ENCODE data around the gene TPI1.
"Not testable (repeated sequence)": the region's sequence is repeated elsewhere in the genome, so short reads cannot be mapped to it uniquely, and the experiment has no call there.

TPI1 gene

DNA sequence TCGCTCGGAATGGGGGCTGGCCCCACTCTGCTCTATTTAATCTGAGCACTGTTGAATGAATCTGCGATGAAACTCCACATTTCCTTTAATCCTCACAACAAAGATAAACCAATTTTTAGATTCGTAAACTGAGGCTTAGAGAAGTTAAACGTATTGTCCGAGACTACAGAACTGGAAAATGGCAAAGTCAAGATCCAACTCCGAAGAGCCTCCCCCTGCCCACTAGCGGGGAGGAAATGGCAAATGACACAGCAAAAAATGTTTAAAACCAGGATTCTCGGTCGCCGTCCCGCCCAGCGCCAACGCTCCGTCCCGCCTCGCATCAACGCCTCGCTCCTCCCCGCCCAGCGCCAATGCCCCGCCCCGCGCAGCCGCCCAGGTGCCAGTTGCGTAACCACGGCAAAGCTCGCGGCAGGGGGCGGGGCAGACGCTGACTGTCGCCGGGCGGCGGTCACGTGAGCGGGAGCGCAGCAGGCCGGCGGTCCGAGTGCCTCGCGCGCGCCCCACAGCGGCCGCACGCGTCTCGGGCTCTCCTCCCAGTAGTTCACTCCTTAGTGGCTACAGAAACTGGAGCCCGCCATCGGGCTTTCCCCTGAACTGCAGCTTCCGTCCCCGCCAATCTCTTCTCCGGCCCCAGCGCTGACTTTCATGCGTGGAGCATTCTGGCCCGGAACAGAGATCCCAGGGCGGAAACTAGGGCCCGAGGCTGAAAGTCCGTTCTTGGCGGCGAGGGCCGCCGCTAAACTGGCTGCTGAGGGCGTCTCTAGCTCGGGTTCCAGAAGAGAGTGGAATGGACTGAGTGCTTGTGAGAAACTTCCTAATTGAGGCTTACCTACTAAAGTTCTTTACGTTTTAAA, 23.7 kb downstream of the TPI1 start:
- DNase-seq (ENCODE audit: low read depth, low spot score) = peak; percentile 96

DNA sequence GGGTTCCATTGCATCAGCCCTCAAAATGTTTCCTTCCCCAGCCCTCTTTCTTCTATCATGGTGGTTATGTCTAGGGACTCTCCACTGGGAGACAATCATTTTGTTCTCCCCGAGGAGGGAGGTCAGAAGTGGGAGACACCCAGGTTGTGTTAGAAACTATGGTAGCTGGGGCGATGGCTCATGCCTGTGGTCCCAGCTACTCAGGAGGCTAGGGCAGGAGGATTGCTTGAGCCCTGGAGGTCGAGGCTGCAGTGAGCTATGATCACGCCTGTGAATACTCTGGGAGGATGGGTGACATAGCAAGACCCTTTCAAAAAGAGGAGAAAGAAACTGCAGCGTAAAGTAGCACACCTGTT, 24.3 kb downstream of the TPI1 start:
- DNase-seq (ENCODE audit: low read depth, low spot score) = no peak

DNA sequence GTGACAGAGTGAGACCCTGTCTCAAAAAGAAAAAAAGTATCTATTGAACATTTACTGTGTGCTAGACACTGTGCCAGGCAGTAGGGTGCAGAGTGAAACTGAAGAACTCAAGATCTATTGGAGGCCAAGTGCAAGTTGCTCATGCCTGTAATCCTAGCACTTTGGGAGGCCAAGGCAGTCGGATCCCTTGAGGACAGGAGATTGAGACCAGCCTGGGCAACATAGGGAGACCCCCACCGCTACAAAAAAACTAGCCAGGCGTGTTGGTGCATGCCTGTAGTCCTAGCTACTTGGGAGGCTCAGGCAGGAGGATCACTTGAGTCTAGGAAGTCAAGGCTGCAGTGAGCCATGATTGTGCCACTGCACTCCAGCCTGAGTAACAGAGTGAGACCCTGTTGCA, 25.4 kb downstream of the TPI1 start:
- not testable (repeated sequence) for DNase-seq (ENCODE audit: low read depth, low spot score)

DNA sequence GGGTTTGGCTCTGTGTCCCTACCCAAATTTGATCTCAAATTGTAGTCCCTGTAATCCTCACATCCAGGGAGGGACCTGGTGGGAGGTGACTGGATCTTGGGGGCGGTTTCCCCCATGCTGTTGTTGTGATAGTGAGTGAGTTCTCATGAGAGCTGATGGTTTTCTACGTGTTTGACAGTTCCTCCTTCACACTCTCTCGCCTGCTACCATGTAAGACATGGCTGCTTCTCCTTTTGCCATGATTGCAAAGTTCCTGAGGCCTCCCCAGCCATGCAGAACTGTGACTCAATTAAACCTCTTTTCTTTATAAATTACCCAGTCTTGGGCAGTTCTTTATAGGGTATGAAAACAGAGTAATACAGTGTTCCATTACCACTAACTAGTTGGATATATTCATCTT, 27.0 kb downstream of the TPI1 start:
- DNase-seq (ENCODE audit: low read depth, low spot score) = no peak

DNA sequence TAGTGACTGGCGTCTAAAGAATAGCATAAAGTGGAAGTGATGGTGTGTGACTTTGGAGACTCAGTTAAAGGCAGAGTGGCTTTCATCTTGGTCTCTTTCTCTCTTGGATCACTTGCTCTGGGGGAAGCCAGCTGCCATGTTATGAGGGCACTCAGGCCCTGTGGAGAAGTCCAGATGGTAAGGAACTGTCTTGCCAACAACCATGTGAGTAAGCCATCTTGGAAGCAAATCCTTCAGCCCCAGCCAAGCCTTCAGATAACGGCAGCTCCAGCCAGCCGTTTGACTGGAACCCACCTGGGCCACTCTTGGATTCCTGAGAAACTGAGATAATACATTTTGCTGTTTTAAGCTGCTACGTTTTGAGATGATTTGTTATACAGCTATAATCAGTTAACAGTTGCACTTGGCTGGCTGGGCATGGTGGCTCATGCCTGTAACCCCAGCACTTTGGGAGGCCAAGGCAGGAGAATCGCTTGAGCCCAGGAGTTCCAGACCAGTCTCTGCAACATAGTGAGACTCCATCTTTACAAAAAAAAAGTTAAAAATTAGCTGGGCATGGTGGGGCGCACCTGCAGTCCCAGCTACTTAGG, 29.6 kb downstream of the TPI1 start:
- DNase-seq (ENCODE audit: low read depth, low spot score) = no peak

DNA sequence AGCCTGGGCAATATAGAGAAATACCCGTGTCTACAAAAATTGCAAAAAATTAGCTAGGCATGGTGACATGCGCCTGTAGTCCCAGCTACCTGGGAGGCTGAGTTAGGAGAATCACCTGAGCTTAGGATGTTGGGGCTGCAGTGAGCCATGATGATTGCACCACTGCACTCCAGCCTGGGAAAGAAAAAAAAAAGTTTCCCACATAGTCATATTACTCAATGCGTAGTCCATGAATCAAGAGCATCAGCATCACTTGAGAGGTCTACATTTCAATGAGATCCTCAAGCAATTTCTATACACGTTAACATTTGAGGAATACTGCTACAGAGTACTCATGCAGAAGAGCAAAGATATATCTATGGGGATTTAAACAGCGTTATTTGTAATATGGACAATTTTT, 32.1 kb downstream of the TPI1 start:
- no peak for DNase-seq (ENCODE audit: low read depth, low spot score)

DNA sequence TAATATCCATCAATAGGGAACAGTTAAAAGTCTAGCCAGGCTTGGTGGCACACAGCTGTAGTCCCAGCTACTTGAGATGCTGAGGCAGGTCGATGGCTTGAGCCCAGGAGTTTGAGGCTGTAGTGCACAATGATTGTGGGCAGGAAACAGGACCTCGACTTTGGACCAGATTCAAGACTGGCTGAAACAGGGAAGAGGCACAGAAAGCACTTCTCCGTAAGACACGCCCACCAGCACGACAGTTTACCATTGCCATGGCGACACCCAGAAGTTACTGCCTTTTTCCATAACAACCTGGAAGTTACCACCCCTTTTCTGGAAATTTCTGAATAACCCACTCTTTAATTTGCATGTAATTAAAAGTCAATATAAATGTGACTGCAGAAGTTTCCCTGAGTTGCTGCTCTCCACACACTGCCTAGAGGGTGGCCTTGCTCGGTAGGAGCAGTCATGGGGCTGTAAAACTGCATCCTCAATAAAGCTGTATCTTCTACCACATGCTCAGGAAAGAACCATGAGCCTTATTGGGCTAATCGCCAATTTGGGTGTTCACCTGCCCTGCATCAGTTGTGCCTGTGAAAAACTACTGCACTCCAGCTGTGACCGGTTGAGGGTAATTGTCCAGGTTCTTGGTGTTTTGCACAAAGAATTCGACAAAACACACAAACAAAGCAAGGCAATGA, 32.6 kb downstream of the TPI1 start:
- no peak for DNase-seq (ENCODE audit: low read depth, low spot score)

DNA sequence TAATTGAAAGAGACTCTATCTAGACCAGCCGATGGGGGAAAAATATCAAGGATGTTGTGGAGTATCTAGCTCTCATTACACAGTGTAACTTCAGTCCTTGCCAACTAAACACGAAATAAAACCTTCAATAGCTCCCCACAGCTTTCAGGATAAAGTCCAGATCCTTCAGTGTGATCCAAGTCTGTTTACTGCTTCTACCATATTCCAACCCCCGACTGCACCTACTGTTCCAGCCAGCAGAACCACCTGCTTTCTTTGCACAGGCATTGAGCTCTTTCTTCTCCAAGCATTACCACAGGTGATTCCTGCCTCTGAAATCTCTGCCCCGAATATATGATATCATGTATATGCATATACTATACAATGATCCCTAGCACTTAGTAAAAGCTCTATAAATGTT, 35.1 kb downstream of the TPI1 start:
- no peak for DNase-seq (ENCODE audit: low read depth, low spot score)

DNA sequence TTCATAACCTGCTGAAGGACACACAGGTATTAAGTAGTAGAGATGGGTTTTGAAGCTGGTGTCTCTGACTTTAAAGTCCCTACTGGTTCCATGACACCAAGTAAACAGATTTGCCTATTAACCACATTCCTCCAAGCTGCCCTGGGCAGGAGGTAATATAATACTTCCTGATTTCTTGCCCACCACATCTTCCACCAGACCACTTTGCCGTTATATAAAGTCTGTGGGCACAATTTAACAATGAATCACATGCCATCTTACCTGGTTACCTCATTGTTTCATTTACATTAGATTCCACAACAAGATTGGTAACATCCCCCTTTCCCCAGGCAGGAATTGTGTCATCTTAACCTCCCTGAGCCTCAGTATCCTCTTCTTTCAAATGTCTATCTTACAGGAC, 36.4 kb downstream of the TPI1 start:
- DNase-seq (ENCODE audit: low read depth, low spot score) = no peak

DNA sequence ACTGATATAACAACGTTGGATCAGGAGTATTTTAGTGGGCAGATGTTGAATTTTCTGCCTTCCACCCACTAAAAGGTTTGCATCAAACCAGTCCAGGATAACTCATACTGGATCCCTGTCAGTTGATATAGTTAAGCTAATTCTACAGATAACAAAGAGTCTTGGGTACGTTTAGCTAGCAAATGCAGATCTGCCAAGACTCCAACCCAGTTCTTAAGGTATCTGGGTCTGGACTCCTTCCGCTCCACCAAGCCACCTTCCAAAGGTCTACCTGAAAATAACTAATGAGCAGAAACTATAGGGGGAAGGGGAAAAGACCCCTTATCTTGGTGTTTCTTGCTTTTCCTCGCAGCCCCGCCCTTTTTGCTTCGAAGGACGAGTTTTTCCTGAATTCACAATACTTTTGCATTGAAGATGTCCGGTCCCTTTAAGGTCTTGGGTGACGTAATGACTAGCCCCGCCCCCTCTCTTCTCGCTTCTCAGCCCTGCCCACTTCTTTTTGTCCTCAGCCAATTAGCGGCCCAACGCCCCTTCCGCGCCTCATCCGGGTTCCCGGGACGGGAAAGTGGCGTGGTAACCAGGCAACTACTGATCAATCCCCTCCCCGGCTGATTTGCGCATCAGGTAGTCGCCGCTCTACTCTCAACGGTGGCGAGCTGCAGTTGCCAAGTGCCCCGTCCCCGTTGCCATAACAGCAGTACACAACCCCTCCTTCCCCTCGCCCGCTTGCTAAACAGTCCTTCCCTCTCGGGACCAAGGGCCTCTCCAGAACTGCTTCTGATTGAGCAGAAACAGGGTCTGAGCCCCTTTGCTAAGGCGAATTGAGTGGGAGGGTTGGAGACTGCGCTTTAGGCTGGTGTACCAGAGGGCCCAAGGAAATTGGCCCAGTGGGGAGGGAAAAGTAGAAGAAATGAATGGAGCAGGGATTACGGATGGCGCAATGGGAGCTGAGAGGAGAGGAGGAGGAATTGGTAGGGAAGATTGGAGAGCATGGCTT, 37.2 kb downstream of the TPI1 start, which contains the start of gene LRRC23:
Gene LRRC23, plus strand, starts transcription at position 543 of the 997 bp plus-strand sequence. CDS start 812 bp downstream, outside the sequence.
- peak; percentile 93 for DNase-seq (ENCODE audit: low read depth, low spot score)

DNA sequence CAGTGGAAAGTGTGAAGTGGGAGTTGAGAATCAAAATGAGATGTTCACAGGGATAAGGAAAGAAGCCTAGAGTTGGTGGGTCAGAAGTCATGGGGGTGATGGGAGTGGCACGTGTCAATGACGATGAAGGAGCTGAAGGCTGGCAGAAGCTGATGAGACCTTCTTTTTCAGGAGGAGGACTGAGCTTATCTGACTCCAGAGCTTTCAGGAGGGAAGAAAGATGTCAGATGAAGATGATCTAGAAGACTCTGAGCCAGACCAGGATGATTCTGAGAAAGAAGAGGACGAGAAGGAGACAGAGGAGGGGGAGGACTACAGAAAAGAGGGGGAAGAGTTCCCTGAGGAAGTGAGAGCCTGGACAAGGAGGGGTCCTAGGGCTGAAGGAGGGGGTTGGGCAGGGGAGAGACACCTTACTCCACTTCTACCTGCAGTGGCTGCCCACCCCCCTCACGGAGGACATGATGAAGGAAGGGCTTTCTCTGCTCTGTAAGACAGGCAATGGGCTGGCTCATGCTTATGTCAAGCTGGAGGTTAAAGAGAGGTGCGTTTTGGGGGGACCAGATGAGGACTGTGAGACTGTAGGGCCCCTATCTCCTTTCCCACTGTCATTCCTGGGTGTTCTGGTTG, 38.2 kb downstream of the TPI1 start:
- no peak for DNase-seq (ENCODE audit: low read depth, low spot score)

DNA sequence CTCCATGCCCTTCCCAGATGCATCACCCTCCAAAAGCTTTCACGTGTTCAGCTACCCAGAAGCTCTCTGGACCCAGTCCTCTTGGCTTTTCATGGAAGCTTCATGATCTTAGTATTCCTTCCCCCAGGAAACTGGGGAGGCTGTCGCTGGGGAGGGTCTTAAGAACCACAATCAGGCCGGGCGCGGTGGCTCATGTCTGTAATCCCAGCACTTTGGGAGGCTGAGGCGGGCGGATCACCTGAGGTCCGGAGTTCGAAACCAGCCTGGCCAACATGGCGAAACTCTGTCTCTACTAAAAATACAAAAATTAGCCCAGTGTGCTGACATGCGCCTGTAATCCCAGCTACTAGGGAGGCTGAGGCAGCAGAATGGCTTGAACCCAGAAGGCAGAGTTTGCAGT, 40.8 kb downstream of the TPI1 start:
- not testable (repeated sequence) for DNase-seq (ENCODE audit: low read depth, low spot score)

DNA sequence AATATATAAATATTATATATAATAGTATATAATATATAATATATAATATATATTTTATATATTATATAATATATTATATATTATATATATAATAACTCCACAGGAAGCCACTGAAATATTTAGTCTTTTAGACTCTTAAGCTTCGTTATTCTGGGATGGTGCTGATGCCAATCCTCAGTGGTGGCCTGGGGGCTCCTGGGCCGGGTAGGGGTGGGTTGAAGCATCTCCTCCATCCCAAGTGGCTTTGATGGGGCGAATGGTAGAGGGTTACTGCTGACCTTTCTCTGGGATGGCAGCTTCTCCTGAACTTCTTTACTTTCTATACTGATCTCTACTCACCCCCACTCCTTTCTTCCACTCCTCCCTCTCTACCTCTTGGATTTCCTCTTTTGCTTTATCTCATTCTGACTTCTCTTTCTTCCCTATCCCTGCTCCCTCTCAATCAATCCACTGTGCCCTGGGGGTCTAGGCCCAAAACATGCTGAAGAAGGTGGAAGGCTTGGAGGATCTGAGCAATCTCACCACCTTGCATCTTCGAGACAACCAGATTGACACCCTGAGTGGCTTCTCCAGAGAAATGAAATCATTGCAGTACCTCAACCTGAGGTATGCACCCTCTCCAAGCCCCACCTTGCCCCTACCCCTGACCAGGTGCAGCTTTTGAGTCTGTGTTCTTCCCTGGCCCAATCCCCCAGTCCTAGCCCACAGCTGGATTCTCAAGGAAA, 42.3 kb downstream of the TPI1 start:
- no peak for DNase-seq (ENCODE audit: low read depth, low spot score)

DNA sequence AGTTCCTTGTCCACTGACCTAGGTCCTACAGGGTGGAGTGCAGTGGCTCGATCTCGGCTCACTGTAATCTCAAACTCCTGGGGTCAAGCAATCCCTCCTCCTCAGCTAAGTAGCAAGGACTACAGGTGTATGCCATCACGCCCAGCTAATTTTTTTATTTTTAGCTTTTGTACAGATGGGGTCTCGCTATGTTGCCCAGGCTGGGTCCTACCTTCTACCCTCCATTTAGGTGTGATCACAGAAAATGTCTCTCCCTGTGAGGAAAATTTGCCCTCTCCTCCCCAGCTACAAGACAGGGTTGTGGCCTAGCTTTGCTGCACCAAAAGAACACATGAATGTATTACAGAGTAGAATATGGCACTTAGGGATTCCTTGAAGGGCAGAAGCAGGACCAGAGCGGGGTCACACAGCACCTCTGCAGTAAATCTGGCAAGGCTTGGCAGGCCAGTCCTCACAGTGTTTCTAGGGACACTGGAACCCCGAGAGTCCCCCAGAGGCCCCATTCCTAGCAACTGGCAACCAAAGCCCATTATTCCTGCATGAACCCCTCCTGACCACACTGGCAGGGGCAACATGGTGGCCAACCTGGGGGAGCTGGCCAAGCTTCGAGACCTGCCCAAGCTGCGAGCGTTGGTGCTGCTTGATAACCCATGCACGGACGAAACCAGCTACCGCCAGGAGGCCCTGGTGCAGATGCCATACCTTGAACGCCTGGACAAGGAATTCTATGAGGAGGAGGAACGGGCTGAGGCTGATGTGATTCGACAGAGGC, 45.0 kb downstream of the TPI1 start:
- no peak for DNase-seq (ENCODE audit: low read depth, low spot score)

DNA sequence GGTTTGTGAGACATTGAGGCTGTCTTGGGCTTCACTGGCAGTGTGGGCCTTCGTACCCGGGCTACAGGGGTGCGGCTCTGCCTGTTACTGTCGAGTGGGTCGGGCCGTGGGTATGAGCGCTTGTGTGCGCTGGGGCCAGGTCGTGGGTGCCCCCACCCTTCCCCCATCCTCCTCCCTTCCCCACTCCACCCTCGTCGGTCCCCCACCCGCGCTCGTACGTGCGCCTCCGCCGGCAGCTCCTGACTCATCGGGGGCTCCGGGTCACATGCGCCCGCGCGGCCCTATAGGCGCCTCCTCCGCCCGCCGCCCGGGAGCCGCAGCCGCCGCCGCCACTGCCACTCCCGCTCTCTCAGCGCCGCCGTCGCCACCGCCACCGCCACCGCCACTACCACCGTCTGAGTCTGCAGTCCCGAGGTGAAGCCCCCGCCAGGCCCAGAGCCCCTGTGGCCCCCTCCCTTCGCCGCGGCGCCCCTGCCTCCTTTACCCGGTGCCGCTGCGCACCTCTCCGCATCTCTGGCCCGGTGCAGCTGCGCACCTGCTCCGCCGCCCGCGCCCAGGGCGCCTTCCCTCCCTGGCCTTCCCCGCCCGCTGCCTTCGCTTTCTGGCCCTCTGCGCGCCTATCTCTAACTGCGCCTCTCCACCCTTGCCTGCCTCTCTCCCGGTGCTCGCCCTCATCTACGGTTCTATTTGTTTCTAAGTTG, 47.1 kb downstream of the TPI1 start, which contains the start of gene ENO2:
Gene ENO2, plus strand, starts transcription at position 335 of the 701 bp plus-strand sequence. CDS start 1,253 bp downstream, outside the sequence.
- DNase-seq (ENCODE audit: low read depth, low spot score) = peak; percentile 61

DNA sequence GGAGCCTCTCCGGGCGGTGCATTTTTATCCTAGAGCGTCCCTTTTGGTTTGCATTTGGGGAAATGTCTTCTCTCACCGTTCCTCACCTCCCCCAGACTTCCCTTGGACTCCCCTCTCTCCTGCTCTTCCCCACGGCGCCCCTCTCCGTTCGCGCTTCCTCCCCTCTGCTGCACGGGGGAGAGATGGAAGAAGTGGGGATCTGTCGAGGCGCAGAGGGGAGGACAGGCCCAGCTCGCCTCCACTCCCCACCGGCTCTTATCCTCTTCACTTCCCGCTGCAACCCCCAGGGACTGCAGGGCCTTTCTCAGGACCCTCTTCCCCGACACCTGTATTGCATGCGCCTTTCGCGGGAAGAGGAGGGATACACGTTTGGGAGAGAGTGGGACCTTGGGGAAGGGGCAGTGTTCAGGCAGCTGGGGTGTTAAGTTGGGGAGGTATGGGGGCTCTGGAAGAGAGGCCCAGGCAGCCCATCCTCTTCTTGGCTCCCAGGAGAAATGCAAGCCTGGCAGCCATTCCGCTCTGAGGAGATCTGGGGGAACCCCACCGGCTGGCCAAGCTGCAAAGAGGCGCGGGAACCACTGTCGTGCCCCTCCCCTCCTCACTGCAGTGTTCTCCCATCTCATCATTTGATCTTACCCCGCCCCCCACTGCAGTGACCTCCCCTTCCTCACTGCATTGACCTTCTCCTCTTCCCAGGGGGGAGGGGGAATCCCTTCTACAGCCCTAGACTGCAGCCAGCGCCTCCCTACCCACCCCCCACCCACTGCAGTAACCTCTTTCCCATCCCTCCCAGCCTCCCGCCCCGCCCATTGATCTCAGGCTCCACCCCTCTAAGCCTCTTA, 47.8 kb downstream of the TPI1 start:
- DNase-seq (ENCODE audit: low read depth, low spot score) = no peak

DNA sequence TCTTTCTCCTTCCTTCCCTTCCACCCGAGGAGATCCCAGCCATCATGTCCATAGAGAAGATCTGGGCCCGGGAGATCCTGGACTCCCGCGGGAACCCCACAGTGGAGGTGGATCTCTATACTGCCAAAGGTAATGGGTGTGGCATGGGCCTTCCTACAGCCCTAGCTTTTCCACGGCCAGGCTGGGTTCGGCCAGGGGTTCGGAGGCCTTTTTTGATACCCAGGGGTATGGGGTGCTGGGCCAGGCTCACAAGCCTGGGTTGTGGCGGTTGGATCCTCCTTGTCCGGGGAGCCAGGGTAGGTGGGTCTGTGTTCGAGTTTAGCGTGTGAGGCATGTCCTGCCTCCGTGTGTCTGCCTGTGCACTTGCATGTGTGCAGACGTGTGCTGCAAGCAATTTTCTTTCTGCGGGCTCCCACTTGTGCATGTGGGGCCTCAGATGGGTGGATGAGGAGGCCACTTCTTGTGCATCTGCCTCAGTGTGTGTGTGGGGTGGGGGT, 48.5 kb downstream of the TPI1 start:
- DNase-seq (ENCODE audit: low read depth, low spot score) = no peak
